Measurements from ENCODE around the gene RNF150. TPM values are rescaled to one million over a fixed set of nuclear protein-coding genes. Genes with fewer than 3 reads are reported as not detected.

RNF150 gene
- total RNA-seq, 2 experiments from 2014 or later: not detected

- CTCF ChIA-PET: no interaction called here
- no peaks in the 10 kb centered on the region for H3K4me1 Mint-ChIP-seq
- H3K27me3 Mint-ChIP-seq: no peaks in the 10 kb centered on the region
- no peaks in the 10 kb centered on the region for H3K36me3 Mint-ChIP-seq (ENCODE audit: low read depth)
- no peaks in the 10 kb centered on the region for H3K9me3 Mint-ChIP-seq
- no peak for DNase-seq
- no peak overlapping the region for H3K4me3 Mint-ChIP-seq
- no peak overlapping the region for H3K27ac Mint-ChIP-seq
- POLR2A ChIA-PET: no interaction called here
Observed at GRCh38 chr4:140952717-140953116, 180.6 kb downstream of the RNF150 start.

- CTCF ChIA-PET: no interaction called here
Observed at GRCh38 chr4:140947506-140947905, 185.8 kb downstream of the RNF150 start.

GRCh38 chr4:140945106-140945505, 188.2 kb downstream of the RNF150 start:
- H3K4me1 Mint-ChIP-seq: no peaks in the 10 kb centered on the region
- no peaks in the 10 kb centered on the region for H3K9me3 Mint-ChIP-seq
- H3K27me3 Mint-ChIP-seq: no peaks in the 10 kb centered on the region
- H3K27ac Mint-ChIP-seq: no peak overlapping the region
- no peak for DNase-seq
- H3K4me3 Mint-ChIP-seq: no peak overlapping the region
- POLR2A ChIA-PET: no interaction called here
- CTCF ChIA-PET: no interaction called here
- H3K36me3 Mint-ChIP-seq (ENCODE audit: low read depth): no peaks in the 10 kb centered on the region

More at GRCh38 chr4:140947506-140947905, 185.8 kb downstream of the RNF150 start:
- no peak overlapping the region for H3K27ac Mint-ChIP-seq
- no peaks in the 10 kb centered on the region for H3K27me3 Mint-ChIP-seq
- H3K36me3 Mint-ChIP-seq (ENCODE audit: low read depth): no peaks in the 10 kb centered on the region
- no peaks in the 10 kb centered on the region for H3K4me1 Mint-ChIP-seq
- no peaks in the 10 kb centered on the region for H3K9me3 Mint-ChIP-seq
- no peak overlapping the region for H3K4me3 Mint-ChIP-seq
- DNase-seq: no peak
- POLR2A ChIA-PET: no interaction called here

GRCh38 chr4:140944572-140944971, 188.7 kb downstream of the RNF150 start:
- POLR2A ChIA-PET: no interaction called here
- no peaks in the 10 kb centered on the region for H3K36me3 Mint-ChIP-seq (ENCODE audit: low read depth)
- H3K4me3 Mint-ChIP-seq: no peak overlapping the region
- no peaks in the 10 kb centered on the region for H3K27me3 Mint-ChIP-seq
- H3K9me3 Mint-ChIP-seq: no peaks in the 10 kb centered on the region
- no peak overlapping the region for H3K27ac Mint-ChIP-seq
- no peaks in the 10 kb centered on the region for H3K4me1 Mint-ChIP-seq
- CTCF ChIA-PET: no interaction called here
- DNase-seq: no peak

- CTCF ChIA-PET: no interaction called here
- Mint-ChIP-seq H3K36me3 (ENCODE audit: low read depth) (no peaks in the 10 kb centered on the region), H3K4me1 (no peaks in the 10 kb centered on the region), H3K4me3 (no peak overlapping the region), H3K9me3 (no peaks in the 10 kb centered on the region), H3K27ac (no peak overlapping the region), H3K27me3 (no peaks in the 10 kb centered on the region)
- POLR2A ChIA-PET: no interaction called here
- DNase-seq: no peak
Observed at GRCh38 chr4:140944199-140944515, 189.1 kb downstream of the RNF150 start.

GRCh38 chr4:140943486-140944198, 189.6 kb downstream of the RNF150 start:
- ChIA-PET POLR2A (no interaction called here), CTCF (no interaction called here)
- Mint-ChIP-seq H3K27ac (no peak overlapping the region), H3K4me3 (no peak overlapping the region), H3K4me1 (no peaks in the 10 kb centered on the region), H3K9me3 (no peaks in the 10 kb centered on the region), H3K36me3 (ENCODE audit: low read depth) (no peaks in the 10 kb centered on the region), H3K27me3 (no peaks in the 10 kb centered on the region)
- no peak for DNase-seq

- Mint-ChIP-seq H3K27ac (no peak overlapping the region), H3K27me3 (no peaks in the 10 kb centered on the region), H3K36me3 (ENCODE audit: low read depth) (no peaks in the 10 kb centered on the region), H3K4me3 (no peak overlapping the region), H3K4me1 (no peaks in the 10 kb centered on the region), H3K9me3 (no peaks in the 10 kb centered on the region)
- ChIA-PET POLR2A (no interaction called here), CTCF (no interaction called here)
- DNase-seq: no peak
Observed at GRCh38 chr4:140940589-140940988, 192.7 kb downstream of the RNF150 start.

GRCh38 chr4:140937866-140938265, 195.4 kb downstream of the RNF150 start:
- no peaks in the 10 kb centered on the region for H3K4me1 Mint-ChIP-seq
- no peaks in the 10 kb centered on the region for H3K9me3 Mint-ChIP-seq
- H3K36me3 Mint-ChIP-seq (ENCODE audit: low read depth): no peaks in the 10 kb centered on the region
- POLR2A ChIA-PET: interaction anchor here (0.6 kb wide), 1 partner anchor 1551 kb away, joined by 3 read pairs; no protein-coding TSS in a partner anchor
- no peaks in the 10 kb centered on the region for H3K27me3 Mint-ChIP-seq
- DNase-seq: no peak
- H3K4me3 Mint-ChIP-seq: no peak overlapping the region
- H3K27ac Mint-ChIP-seq: no peak overlapping the region
- CTCF ChIA-PET: no interaction called here

GRCh38 chr4:140935254-140935653, 198.0 kb downstream of the RNF150 start:
- ChIA-PET CTCF (no interaction called here), POLR2A (no interaction called here)
- no peaks in the 10 kb centered on the region for H3K4me1 Mint-ChIP-seq
- no peak overlapping the region for H3K4me3 Mint-ChIP-seq
- no peak overlapping the region for H3K27ac Mint-ChIP-seq
- H3K9me3 Mint-ChIP-seq: no peaks in the 10 kb centered on the region
- H3K27me3 Mint-ChIP-seq: peaks cover 8% of the 10 kb centered on the region
- no peak for DNase-seq
- no peaks in the 10 kb centered on the region for H3K36me3 Mint-ChIP-seq (ENCODE audit: low read depth)

- H3K27me3 Mint-ChIP-seq: peaks cover 8% of the 10 kb centered on the region
- ChIA-PET CTCF (no interaction called here), POLR2A (no interaction called here)
- no peaks in the 10 kb centered on the region for H3K9me3 Mint-ChIP-seq
- H3K4me1 Mint-ChIP-seq: no peaks in the 10 kb centered on the region
- H3K36me3 Mint-ChIP-seq (ENCODE audit: low read depth): no peaks in the 10 kb centered on the region
- no peak for DNase-seq
- no peak overlapping the region for H3K27ac Mint-ChIP-seq
- H3K4me3 Mint-ChIP-seq: no peak overlapping the region
Observed at GRCh38 chr4:140932501-140933045, 200.7 kb downstream of the RNF150 start.

- POLR2A ChIA-PET: no interaction called here
- DNase-seq: no peak
- H3K4me3 Mint-ChIP-seq: no peak overlapping the region
- peaks cover 8% of the 10 kb centered on the region for H3K27me3 Mint-ChIP-seq
- H3K9me3 Mint-ChIP-seq: no peaks in the 10 kb centered on the region
- H3K27ac Mint-ChIP-seq: no peak overlapping the region
- CTCF ChIA-PET: no interaction called here
- no peaks in the 10 kb centered on the region for H3K4me1 Mint-ChIP-seq
- H3K36me3 Mint-ChIP-seq (ENCODE audit: low read depth): no peaks in the 10 kb centered on the region
Observed at GRCh38 chr4:140931911-140932310, 201.4 kb downstream of the RNF150 start.

GRCh38 chr4:140930557-140930956, 202.7 kb downstream of the RNF150 start:
- DNase-seq: no peak
- Mint-ChIP-seq H3K27ac (no peak overlapping the region), H3K9me3 (no peaks in the 10 kb centered on the region), H3K27me3 (peaks cover 8% of the 10 kb centered on the region), H3K4me3 (no peak overlapping the region), H3K36me3 (ENCODE audit: low read depth) (no peaks in the 10 kb centered on the region), H3K4me1 (no peaks in the 10 kb centered on the region)
- CTCF ChIA-PET: no interaction called here
- POLR2A ChIA-PET: no interaction called here

- ChIA-PET POLR2A (no interaction called here), CTCF (no interaction called here)
- Mint-ChIP-seq H3K4me1 (no peaks in the 10 kb centered on the region), H3K4me3 (no peak overlapping the region), H3K36me3 (ENCODE audit: low read depth) (no peaks in the 10 kb centered on the region), H3K27ac (no peak overlapping the region), H3K9me3 (no peaks in the 10 kb centered on the region), H3K27me3 (peaks cover 8% of the 10 kb centered on the region)
- DNase-seq: no peak
Observed at GRCh38 chr4:140930011-140930410, 203.3 kb downstream of the RNF150 start.

- POLR2A ChIA-PET: no interaction called here
- Mint-ChIP-seq H3K27ac (no peak overlapping the region), H3K4me3 (no peak overlapping the region), H3K36me3 (ENCODE audit: low read depth) (no peaks in the 10 kb centered on the region), H3K9me3 (no peaks in the 10 kb centered on the region), H3K27me3 (peaks cover 8% of the 10 kb centered on the region), H3K4me1 (no peaks in the 10 kb centered on the region)
- DNase-seq: no peak
- CTCF ChIA-PET: no interaction called here
Observed at GRCh38 chr4:140928880-140929279, 204.4 kb downstream of the RNF150 start.
